Stimulated activated CD4-positive, alpha-beta T cell treated with anti-CD3 and anti-CD28 coated beads, Interleukin-15, amount 100 ng/mL, for 48 hours (primary cell): Measurements from ENCODE around the gene ZNG1F.
"Not testable (repeated sequence)": the region's sequence is repeated elsewhere in the genome, so short reads cannot be mapped to it uniquely, and the experiment has no call there.

Source experiments
- DNase-seq, 2 donors: peaks; one replicate each; pipeline ENCODE4 v3.0.0-alpha.2; 2020; ENCODE audit warnings: low read depth in 2 of 2

ZNG1F gene

GRCh38 chr9:41189217-41189616 lies at the start of gene ZNG1F:
Gene ZNG1F, minus strand, starts transcription at chr9:41189317. Its CDS starts 59 bp downstream, at chr9:41189258.
- not testable (repeated sequence) for DNase-seq

- not testable (repeated sequence) for DNase-seq
Measured at GRCh38 chr9:41237110-41237749, 48.1 kb upstream of the ZNG1F start.

- DNase-seq = not testable (repeated sequence)
Measured at GRCh38 chr9:41236486-41237109, 47.5 kb upstream of the ZNG1F start.

GRCh38 chr9:41234811-41235805 lies 46.0 kb upstream of the ZNG1F start:
- not testable (repeated sequence) for DNase-seq

GRCh38 chr9:41234221-41234620 lies 45.1 kb upstream of the ZNG1F start:
- DNase-seq = not testable (repeated sequence)

- DNase-seq = not testable (repeated sequence)
Measured at GRCh38 chr9:41232326-41232725, 43.2 kb upstream of the ZNG1F start.

- not testable (repeated sequence) for DNase-seq
Measured at GRCh38 chr9:41230418-41230817, 41.3 kb upstream of the ZNG1F start.

- DNase-seq = no peak
Measured at GRCh38 chr9:41229408-41230401, 40.6 kb upstream of the ZNG1F start.

- DNase-seq = not testable (repeated sequence)
Measured at GRCh38 chr9:41219831-41220230, 30.7 kb upstream of the ZNG1F start.

GRCh38 chr9:41188439-41188838 lies 678 bp downstream of the ZNG1F start:
- not testable (repeated sequence) for DNase-seq

GRCh38 chr9:41174994-41175393 lies 14.1 kb downstream of the ZNG1F start:
- DNase-seq = not testable (repeated sequence)

- DNase-seq = not testable (repeated sequence)
Measured at GRCh38 chr9:41150116-41150515, 39.0 kb downstream of the ZNG1F start.

- DNase-seq = not testable (repeated sequence)
Measured at GRCh38 chr9:41141878-41142277, 47.2 kb downstream of the ZNG1F start.

- not testable (repeated sequence) for DNase-seq
Measured at GRCh38 chr9:41128581-41128980, 60.5 kb downstream of the ZNG1F start, which contains the start of gene FOXD4L6. Gene FOXD4L6, minus strand, starts transcription at chr9:41128681. Its CDS starts 298 bp downstream, at chr9:41128383.

- not testable (repeated sequence) for DNase-seq
Measured at GRCh38 chr9:41126746-41127446, 62.2 kb downstream of the ZNG1F start.

- not testable (repeated sequence) for DNase-seq
Measured at GRCh38 chr9:41125936-41126335, 63.2 kb downstream of the ZNG1F start.

GRCh38 chr9:41125109-41125658 lies 63.9 kb downstream of the ZNG1F start:
- not testable (repeated sequence) for DNase-seq

- DNase-seq = not testable (repeated sequence)
Measured at GRCh38 chr9:41124250-41125108, 64.6 kb downstream of the ZNG1F start.

- DNase-seq = not testable (repeated sequence)
Measured at GRCh38 chr9:41123812-41124211, 65.3 kb downstream of the ZNG1F start.
